ENCODE results near the gene TBXAS1. TPM values are rescaled to one million over a fixed set of nuclear protein-coding genes. Genes with fewer than 3 reads are reported as not detected.
A peak's percentile ranks its signal among the peaks of the same experiment; 100 is the strongest.

Gene TBXAS1
- total RNA-seq, 4 donors from 2014 or later, result 0.41 to 5.2 (median 3.3) TPM

GRCh38 chr7:139909379-139910050 is 80.5 kb downstream of the TBXAS1 start:
- intact Hi-C loops (cut with DNase I; ENCODE audit: low total_unique reads) (no loop called here), in situ Hi-C loops (cut with MboI; ENCODE audit: low sequenced_read_pairs in 4 of 4) (no loop called here)
- Histone ChIP-seq H3K4me1 (peaks cover 0 to 5% of the 10 kb centered on the region in 2 donors), H3K27ac (no peak overlapping the region), H3K27me3 (no peaks in the 10 kb centered on the region), H3K36me3 (no peaks in the 10 kb centered on the region), H3K9me3 (no peaks in the 10 kb centered on the region), H3K4me3 (no peak overlapping the region)
- TF ChIP-seq, protein P1, sequence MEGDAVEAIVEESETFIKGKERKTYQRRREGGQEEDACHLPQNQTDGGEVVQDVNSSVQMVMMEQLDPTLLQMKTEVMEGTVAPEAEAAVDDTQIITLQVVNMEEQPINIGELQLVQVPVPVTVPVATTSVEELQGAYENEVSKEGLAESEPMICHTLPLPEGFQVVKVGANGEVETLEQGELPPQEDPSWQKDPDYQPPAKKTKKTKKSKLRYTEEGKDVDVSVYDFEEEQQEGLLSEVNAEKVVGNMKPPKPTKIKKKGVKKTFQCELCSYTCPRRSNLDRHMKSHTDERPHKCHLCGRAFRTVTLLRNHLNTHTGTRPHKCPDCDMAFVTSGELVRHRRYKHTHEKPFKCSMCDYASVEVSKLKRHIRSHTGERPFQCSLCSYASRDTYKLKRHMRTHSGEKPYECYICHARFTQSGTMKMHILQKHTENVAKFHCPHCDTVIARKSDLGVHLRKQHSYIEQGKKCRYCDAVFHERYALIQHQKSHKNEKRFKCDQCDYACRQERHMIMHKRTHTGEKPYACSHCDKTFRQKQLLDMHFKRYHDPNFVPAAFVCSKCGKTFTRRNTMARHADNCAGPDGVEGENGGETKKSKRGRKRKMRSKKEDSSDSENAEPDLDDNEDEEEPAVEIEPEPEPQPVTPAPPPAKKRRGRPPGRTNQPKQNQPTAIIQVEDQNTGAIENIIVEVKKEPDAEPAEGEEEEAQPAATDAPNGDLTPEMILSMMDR (IDR thresholded peaks at IDR 0.05 in 4 of 5, conservative IDR thresholded peaks at IDR 0.05 in 1 of 5), result no peak
- no peak for TF ChIP-seq POLR2A (IDR thresholded peaks at IDR 0.05)
- DNase-seq (no peak), ATAC-seq (peak in 1 of 2 donors; percentile 53)

- TF ChIP-seq, protein P1 (IDR thresholded peaks at IDR 0.05 in 4 of 5, conservative IDR thresholded peaks at IDR 0.05 in 1 of 5), result no peak
- no peak for TF ChIP-seq POLR2A (IDR thresholded peaks at IDR 0.05)
- ATAC-seq (no peak), DNase-seq (no peak)
- no peak overlapping the region for H3K4me3 ChIP-seq
- peaks cover 4 to 13% of the 10 kb centered on the region in 2 donors for H3K4me1 ChIP-seq
- intact Hi-C loops (cut with DNase I; ENCODE audit: low total_unique reads), result no loop called here
- no peaks in the 10 kb centered on the region for H3K36me3 ChIP-seq
- H3K9me3 ChIP-seq, result no peaks in the 10 kb centered on the region
- no peaks in the 10 kb centered on the region for H3K27me3 ChIP-seq
- no peak overlapping the region for H3K27ac ChIP-seq
- in situ Hi-C loops (cut with MboI; ENCODE audit: low sequenced_read_pairs in 4 of 4), result no loop called here
Observed at GRCh38 chr7:139913021-139913844, 84.2 kb downstream of the TBXAS1 start.

- H3K4me1 ChIP-seq, result peaks cover 4 to 19% of the 10 kb centered on the region in 2 donors
- H3K36me3 ChIP-seq, result no peaks in the 10 kb centered on the region
- no peaks in the 10 kb centered on the region for H3K27me3 ChIP-seq
- TF ChIP-seq, protein P1 (IDR thresholded peaks at IDR 0.05 in 4 of 5, conservative IDR thresholded peaks at IDR 0.05 in 1 of 5), result no peak
- no peak for TF ChIP-seq POLR2A (IDR thresholded peaks at IDR 0.05)
- DNase-seq (no peak), ATAC-seq (no peak)
- in situ Hi-C loops (cut with MboI; ENCODE audit: low sequenced_read_pairs in 4 of 4), result no loop called here
- H3K9me3 ChIP-seq, result no peaks in the 10 kb centered on the region
- H3K4me3 ChIP-seq, result no peak overlapping the region
- intact Hi-C loops (cut with DNase I; ENCODE audit: low total_unique reads), result no loop called here
- H3K27ac ChIP-seq, result no peak overlapping the region
Observed at GRCh38 chr7:139913845-139914135, 84.7 kb downstream of the TBXAS1 start.

GRCh38 chr7:139914306-139915267 is 85.5 kb downstream of the TBXAS1 start:
- in situ Hi-C loops (cut with MboI; ENCODE audit: low sequenced_read_pairs in 4 of 4), result no loop called here
- Histone ChIP-seq H3K4me3 (no peak overlapping the region), H3K27me3 (no peaks in the 10 kb centered on the region), H3K27ac (no peak overlapping the region), H3K36me3 (no peaks in the 10 kb centered on the region), H3K4me1 (peaks cover 4 to 21% of the 10 kb centered on the region in 2 donors), H3K9me3 (no peaks in the 10 kb centered on the region)
- TF ChIP-seq POLR2A (IDR thresholded peaks at IDR 0.05), result no peak
- TF ChIP-seq, protein P1 (IDR thresholded peaks at IDR 0.05 in 4 of 5, conservative IDR thresholded peaks at IDR 0.05 in 1 of 5), result no peak
- DNase-seq, result no peak
- intact Hi-C loops (cut with DNase I; ENCODE audit: low total_unique reads), result no loop called here
- no peak for ATAC-seq

All from gastrocnemius medialis (tissue), 4 donors.